ENCODE data around the gene VEGFA.

VEGFA gene

DNA sequence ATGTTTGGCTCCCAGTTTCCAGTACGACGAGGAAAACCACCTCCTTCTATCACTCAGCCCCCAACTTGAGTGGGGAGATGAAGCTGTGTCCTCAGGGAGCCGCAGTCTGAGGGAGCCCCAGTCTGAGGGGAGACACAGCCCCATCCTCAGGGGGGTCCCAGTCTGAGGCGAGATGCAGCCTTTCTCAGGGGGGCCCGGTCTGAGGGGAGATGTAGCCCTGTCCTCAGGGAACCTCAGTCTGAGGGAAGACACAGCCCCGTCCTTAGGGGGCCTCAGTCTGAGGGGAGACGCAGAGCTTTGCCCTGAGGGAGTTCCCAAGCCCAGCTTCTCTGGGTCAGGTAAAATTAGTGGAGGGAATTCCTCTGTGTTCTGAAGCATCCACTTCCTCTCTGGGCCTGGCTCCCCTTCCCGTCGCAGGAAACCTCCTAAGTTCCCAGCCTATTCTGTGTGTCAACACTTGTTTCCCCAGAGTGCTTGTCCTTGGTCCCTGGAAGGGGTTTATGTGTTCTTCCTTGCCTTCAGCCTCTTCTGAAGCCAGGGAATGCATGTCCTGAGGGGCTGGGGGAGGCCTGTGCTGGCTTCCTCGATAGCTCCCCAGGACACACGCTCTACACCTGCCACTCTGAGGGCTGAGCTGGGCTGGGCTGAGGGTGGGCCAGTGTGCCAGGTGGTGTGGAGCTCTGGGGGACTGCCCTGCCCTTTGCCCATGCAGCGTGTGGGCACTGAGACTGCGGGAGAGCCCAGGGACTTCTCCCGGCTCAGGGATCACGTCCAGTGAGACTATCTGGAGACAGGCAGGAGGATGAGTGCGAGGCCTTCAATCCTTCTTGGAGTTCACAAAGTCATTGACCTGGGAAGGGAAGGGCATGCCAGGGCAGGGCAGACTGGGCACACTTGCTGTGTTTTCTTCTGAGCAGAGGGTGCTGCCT lies 55.4 kb downstream of the VEGFA start:
- TF ChIP-seq, protein P1, sequence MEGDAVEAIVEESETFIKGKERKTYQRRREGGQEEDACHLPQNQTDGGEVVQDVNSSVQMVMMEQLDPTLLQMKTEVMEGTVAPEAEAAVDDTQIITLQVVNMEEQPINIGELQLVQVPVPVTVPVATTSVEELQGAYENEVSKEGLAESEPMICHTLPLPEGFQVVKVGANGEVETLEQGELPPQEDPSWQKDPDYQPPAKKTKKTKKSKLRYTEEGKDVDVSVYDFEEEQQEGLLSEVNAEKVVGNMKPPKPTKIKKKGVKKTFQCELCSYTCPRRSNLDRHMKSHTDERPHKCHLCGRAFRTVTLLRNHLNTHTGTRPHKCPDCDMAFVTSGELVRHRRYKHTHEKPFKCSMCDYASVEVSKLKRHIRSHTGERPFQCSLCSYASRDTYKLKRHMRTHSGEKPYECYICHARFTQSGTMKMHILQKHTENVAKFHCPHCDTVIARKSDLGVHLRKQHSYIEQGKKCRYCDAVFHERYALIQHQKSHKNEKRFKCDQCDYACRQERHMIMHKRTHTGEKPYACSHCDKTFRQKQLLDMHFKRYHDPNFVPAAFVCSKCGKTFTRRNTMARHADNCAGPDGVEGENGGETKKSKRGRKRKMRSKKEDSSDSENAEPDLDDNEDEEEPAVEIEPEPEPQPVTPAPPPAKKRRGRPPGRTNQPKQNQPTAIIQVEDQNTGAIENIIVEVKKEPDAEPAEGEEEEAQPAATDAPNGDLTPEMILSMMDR (IDR thresholded peaks at IDR 0.05; ENCODE audit: low read depth, low read length): no peak
- in situ Hi-C loops (cut with HindIII; ENCODE audit: low sequenced_read_pairs): no loop called here
- no peak for DNase-seq (ENCODE audit: low read depth, low spot score)
- no peak overlapping the region for H3K4me3 ChIP-seq (ENCODE audit: low read depth, low read length)

DNA sequence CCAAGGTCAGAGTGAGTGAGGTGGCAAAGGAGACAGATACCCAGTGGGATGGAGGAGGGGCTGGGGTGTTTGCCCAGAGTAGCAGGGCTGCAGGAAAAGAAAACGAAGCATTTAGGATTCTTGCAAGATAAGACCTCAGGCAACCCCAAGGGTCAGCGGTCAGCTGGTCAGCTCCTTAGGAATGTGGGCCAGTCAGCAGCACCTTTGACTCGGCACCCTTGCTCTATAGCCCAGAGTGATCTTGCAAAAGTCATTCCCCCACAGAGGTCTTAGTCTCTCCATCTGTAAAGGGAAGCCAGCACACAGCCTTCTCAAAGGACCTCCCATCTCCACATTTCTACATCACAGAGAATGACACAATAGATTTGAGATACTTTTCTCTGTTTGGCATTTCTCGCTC lies 56.7 kb downstream of the VEGFA start:
- in situ Hi-C loops (cut with HindIII; ENCODE audit: low sequenced_read_pairs): no loop called here
- H3K4me3 ChIP-seq (ENCODE audit: low read depth, low read length): no peak overlapping the region
- no peak for DNase-seq (ENCODE audit: low read depth, low spot score)
- TF ChIP-seq, protein P1 (IDR thresholded peaks at IDR 0.05; ENCODE audit: low read depth, low read length): no peak

DNA sequence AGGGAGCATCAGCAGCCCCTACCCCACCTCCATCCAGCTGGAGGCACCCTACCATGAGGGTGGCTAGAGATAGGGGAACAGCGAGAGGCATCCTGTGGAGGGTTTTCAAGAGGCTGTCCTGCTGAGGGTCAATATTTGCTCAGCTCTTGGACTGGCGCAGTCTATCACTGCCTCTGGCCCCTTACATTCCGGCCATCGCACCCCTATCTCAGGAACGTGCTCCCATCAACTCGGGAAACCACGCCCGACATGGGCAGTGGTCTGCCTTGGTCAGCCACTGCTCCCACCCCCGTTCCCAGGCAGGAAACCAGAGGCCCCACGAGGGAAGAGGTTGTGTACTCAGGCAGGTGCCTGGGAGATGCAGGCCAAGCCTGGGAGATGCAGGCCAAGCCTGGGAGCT lies 57.9 kb downstream of the VEGFA start:
- TF ChIP-seq, protein P1 (IDR thresholded peaks at IDR 0.05; ENCODE audit: low read depth, low read length): no peak
- DNase-seq (ENCODE audit: low read depth, low spot score): no peak
- H3K4me3 ChIP-seq (ENCODE audit: low read depth, low read length): no peak overlapping the region
- in situ Hi-C loops (cut with HindIII; ENCODE audit: low sequenced_read_pairs): no loop called here

DNA sequence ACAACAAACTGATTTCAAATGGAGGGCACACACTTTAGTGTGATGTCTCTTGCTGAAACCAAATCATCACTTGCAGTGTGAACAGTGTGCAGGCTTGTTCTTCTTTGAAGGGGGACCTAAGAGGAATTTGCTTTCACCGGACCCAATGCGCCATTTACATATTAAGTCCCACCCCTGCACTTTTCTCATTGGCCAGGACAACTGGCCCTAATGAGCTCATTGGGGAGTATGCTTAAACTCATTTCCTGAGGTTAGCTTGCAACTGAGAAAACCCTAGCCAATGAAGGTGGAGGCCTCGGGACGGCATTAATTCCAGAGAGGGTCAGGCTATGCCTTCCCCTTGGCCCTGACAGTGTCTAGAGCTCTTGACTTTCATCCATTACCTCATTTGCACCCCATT lies 58.7 kb downstream of the VEGFA start:
- no peak for DNase-seq (ENCODE audit: low read depth, low spot score)
- TF ChIP-seq, protein P1 (IDR thresholded peaks at IDR 0.05; ENCODE audit: low read depth, low read length): no peak
- H3K4me3 ChIP-seq (ENCODE audit: low read depth, low read length): no peak overlapping the region
- in situ Hi-C loops (cut with HindIII; ENCODE audit: low sequenced_read_pairs): no loop called here

DNA sequence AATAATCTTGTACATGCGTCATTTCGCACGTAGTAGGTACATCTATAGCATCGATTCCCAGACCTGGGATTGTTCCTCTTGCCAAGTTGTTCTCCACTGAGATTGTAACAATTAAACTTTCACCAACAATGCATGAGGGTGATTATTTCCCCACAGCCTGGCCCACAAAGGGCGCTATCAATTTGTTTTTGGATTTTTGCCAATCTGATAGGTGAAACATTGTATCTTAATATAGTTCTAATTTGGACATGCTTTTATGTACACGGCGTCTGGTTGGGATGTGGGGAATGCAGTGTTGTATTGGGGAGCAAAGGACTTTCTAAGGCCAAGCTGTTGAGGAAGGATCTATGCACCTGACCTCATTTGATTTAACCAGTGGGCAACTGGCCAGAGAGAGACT lies 59.5 kb downstream of the VEGFA start:
- no peak overlapping the region for H3K4me3 ChIP-seq (ENCODE audit: low read depth, low read length)
- no peak for DNase-seq (ENCODE audit: low read depth, low spot score)
- in situ Hi-C loops (cut with HindIII; ENCODE audit: low sequenced_read_pairs): no loop called here
- TF ChIP-seq, protein P1 (IDR thresholded peaks at IDR 0.05; ENCODE audit: low read depth, low read length): no peak

DNA sequence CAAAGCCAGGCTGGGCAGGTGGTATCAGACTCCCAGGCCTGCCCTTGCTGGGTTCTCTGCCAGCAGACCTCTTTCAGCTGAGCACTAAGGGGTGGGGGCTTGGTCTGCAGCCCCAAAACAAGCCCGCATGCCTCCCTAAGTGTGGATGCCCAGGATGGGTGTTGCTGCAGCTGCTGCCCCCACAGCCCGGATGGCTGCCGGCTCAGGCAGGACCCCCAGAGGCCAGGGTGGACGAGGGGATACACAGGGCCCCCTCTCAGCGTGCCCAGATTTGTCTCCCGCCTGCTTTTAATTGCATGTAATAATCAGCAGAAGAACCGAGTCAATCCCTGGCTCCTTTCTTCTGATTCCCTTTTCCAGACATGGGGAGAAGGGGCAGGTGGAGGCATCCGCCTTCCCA lies 60.8 kb downstream of the VEGFA start:
- no peak overlapping the region for H3K4me3 ChIP-seq (ENCODE audit: low read depth, low read length)
- no peak for DNase-seq (ENCODE audit: low read depth, low spot score)
- in situ Hi-C loops (cut with HindIII; ENCODE audit: low sequenced_read_pairs): no loop called here
- TF ChIP-seq, protein P1 (IDR thresholded peaks at IDR 0.05; ENCODE audit: low read depth, low read length): no peak

Measured in astrocyte of the spinal cord (primary cell).